NCI-H2196 (cell line): ENCODE data around the gene ZIC4.

Experiments
- DNase-seq: peaks from one replicate; lab custom pipeline; 2025; ENCODE audit not compliant: unreplicated experiment; lab: John Stamatoyannopoulos, UW

ZIC4 gene

DNA sequence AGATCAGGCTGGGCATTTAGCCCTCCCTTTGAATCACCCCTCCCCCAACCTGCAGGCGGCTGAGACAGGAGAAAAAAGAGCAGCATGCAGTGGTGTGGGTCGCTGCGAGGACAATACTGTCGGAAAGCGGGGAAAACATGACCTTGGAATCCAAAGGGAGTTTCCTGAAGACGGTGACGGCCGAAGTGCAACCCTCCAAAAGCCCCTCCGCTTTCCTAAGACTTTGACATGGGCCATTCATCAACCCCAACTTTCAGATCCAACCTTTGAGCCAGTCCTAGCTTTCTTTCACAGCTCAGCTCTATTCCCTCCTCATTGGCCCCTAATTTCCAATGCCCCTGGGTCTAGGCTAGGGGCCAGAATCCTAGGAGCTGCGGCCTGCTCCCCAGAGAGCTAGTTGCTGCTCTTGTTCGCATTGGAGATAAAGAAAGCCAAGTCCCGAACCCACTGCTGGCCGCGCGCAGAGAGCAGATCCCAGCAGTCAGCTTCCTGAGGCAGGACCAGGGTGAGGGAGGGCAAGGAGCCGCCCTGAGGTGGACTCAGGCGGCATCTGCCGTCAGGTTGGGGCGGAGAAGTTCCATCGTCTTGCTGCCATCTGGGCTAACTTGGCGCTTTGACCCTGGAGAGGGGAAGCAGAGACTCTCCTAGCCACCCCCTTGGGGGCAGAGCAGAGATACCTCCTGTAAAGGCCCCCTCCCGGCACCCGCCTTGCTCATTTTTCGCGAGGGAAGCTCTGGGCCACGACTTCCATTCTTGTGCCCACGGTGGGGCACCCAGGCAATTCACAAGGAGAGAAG lies 914 bp downstream of the ZIC4 start:
- DNase-seq: no peak

DNA sequence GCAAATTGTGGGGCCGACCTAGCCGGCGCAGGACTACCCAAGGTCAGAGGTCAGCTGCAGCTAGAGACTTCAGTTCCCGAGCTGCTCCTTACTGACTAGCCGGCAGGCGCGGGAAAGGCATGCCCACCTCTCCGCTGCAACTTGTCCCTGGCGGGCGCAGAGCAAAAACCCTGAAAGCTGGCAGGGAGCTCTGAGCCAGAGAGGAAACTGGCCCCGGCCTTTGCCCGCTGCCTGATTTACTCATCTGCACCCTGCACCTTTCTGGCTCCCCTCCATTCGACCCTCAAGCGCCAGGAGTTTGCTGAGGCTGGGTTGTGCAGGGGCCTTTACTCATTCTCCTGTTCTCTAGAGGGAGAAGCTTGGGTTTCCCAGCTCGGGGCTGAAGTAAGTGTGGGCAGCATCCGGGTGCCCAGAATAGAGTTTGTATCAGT lies 1.5 kb downstream of the ZIC4 start:
- no peak for DNase-seq

DNA sequence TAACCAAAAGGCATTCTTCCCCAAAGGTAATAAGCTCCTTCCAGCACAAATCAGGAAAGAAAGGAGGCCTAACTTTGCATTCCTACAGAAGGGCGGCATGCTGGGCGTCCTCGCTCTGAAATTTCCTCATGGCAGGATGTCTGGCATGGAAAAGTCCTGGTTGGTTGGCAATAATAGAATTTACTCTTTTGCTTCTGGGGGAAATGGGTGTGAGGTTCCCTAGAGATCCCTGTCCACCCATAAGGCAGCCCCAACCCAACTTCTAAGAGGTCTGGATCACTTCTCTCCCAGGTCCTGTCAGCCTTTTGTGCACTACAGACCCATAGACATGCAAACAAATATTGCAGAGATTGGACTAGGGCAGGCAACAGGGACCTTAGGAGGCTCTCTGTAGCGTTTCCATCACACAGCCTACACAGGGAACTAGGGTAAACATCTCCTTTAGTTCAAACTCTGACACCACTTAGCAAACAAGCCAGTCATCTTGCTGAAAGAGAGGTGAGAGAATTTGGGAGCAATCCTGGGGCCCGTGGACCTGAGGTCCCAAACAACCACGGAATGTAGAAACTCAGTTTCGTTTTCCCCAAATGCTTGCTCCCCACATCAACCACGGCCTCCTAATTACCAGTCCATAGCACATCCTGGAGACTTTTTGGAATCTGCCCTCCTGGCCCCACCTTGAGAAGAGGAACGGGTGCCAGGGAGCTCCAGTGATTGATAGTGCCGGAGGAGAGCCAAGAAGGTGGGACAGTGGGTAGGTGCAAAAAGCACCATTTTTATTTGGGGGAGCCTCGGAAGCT lies 2.1 kb downstream of the ZIC4 start:
- DNase-seq: no peak

DNA sequence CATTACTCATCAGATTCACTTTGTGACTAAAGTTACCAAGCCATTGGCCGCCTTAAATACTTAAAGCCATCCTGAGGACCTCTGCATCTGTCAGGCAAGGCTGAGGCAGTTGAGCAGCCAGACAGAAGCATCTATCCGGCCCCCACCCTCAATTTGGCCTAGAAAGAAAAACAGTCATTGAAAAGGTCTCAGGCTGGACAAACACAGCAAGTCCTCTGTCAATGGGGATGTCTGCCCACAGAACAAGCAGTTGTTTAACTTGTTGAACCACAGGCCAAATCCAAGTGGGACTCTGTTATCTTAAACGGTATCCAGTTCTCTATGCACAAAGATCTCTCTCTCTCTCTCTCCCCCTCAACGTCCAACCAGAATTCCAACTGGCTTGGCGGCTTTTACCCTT lies 2.8 kb downstream of the ZIC4 start:
- no peak for DNase-seq

DNA sequence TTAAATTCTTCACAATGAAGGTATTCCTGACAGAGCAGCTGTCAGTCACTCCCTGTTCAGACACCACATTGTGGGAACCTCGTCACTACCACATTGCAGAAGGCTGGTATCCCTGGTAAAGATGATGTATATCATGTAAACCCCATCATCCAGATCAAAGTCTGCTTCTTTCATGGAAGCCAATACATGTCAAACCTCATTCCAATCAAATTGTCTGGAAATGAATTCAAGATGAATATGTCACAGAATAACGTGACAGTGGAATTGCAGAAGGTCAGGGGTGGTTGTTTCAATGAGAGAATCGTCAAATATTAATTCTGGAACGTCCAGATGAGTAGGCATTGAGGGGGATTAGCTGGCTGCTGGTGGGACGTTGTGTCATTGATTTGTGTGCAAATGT lies 4.2 kb downstream of the ZIC4 start:
- DNase-seq: no peak

DNA sequence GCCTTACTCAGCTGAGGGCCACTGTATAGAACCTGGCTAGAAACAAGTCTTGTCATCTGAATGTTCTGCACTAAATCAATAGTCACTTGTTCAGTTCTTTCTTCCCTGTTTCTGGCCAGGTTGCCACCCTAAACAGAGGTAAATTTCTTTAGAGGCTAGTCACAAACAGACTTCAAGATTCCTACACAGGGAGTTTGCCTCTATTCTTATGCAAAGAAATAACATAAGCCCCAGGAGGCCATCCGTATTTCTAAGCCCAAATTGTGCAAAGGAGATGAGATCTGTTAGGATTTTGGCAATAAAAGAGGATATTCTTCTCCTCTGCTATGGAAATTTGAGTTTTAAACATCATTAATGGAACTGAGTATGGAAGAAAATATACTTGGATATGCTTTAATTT lies 4.9 kb downstream of the ZIC4 start:
- DNase-seq: no peak

DNA sequence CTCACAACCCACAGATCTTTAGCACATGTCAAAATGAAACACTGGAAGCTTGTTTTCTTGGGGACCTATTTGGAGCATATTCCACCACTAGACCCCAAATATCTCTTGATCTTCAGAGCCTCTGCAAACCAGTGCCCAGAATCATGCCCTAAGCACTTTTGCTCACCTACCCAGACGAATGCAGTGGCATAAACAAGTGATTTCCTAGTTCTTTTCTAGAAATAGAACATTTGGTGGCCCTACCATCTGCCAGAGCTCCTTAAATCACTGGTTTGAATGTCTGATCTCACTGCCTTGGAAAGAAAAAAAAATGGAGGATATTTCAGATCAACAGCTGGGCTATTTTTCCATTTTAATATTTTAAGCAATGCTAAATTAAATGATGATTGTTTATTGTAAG lies 5.3 kb downstream of the ZIC4 start:
- DNase-seq: no peak

DNA sequence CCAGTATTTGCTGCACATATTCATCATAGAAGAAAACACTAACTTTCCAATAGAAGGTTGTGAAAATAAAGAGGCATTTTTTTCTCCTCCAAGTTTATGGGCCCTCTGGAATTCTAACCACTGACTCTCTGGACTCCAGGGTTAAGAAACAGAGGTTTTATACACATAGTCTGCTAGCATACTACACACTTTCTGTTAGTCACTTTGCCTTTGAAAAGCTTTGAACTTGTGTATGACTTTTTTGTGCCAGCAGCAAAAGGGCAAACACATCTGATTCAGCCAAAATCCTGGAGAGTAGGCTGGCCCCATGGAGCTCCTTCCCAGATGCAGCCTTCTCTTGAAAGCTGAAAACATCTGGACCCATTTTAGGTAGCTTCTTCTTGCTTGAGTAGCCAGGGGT lies 6.2 kb downstream of the ZIC4 start:
- no peak for DNase-seq

DNA sequence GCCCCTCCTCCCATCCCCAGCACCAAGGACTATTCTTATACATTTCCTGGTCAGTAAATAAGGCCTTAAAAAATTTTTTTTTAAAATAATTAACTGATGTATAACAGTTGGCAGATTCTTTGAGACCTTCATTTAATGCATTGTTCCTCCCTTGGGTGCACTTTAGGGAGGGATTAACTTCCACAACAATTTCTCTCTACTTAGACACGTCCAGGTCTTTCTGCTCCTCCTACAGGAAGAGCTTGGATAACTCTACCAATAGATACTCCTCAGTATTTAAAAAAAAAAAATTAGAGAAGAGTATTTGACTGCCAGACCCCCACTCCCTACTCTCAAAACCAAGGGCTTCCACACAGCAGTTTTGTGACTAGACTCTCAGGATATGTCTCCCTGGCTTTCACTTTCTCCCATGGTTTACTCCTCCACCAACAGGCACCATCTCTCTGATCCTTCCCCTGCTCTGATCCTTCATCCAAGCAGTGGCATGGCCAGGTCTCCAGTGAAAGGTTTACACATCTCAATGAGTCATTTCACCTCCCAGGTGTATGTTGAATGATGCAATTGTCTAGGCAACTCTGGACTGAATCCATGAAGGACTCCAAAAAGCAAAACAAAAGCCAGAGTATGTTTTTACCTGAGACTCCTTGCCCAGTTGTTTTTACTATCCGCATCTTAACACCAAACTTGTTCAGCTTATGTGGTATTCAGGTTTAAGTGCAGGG lies 7.4 kb downstream of the ZIC4 start:
- DNase-seq: no peak

DNA sequence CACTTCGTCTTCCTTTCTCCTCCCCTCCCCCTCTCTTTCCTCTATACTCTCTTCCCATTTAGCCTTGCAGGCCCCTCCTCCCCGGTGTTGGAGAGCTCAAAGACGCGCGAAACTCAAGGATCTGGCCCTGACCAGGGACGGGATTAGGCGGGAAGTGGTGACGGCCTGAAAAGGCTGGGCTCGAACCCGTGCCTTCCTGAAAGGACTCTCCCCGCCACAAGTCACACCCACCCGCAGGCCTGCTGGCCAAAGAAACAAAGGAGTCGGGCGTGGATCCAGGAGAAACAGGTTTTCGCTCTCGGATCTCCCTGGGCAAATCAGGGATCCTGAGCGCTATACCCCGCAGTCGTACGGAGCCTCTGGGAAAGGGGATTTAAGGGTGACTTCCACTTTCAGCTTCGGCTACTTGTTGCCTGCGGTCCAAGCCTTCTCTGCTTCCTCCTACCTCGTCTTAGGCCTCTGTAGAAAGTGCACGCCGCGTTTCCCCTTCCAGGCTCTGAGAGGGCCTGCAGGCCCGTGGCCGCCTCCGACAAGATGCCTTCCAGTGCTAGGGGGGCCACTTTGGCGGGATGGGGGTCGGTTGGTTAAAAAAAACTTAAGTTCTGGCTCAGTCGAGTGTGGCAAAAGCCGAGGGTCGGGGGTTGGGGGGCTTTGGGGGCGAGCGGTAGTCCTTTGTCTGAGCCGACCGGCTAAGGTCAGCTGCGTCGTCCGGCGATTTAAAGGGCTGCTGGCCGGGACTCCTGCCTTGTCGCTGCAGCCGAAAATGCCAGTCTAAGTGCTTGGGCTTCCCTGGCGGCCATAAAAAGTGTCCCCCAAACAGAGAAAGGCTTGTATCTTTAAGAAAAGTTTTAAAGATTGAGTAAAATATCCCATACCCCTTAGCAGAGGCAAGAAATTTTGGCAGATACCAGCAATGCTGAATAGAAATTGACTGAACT lies 8.2 kb downstream of the ZIC4 start:
- no peak for DNase-seq

DNA sequence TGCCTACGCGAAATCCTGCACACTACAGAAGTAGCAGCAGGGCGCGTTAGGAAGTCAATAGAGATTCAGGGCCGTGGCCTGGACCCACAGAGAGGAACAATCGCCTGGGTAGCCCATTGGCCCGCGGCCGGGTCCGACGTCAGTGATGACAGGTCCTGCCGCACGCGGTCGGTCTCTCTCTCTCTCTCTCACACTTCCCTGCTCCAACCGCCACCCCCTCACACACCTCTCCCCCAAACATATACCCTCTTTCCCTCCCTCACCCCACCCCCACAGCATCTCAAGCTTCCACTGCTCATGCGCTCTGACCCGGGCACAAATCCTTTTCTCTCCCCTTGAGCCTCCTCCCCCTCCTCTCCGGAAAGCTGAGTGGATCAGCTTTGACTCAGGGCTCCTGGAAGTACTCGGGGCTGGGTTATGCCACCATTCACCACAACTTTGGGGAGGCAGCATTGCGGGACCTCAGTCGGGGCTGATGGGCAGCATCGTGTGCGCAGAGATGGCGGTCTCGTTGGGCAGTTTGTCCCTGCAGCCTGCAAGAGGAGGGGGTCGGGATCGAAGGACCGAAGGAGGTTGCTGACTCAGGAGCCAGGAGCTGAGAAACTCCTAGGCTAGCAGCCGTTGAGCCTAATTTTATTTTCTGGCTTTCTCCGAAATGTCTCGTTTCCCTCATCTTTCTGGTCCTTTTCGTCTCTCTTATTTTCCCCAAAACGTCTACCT lies 9.0 kb downstream of the ZIC4 start:
- no peak for DNase-seq

- DNase-seq: no peak
Observed at GRCh38 chr3:147396712-147397046, 9.7 kb downstream of the ZIC4 start.

GRCh38 chr3:147395899-147396711 lies 10.2 kb downstream of the ZIC4 start:
- no peak for DNase-seq

- DNase-seq: no peak
Observed at GRCh38 chr3:147394884-147395225, 11.5 kb downstream of the ZIC4 start.

- DNase-seq: no peak
Observed at GRCh38 chr3:147393943-147394883, 12.1 kb downstream of the ZIC4 start.

GRCh38 chr3:147393261-147393942 lies 12.9 kb downstream of the ZIC4 start:
- no peak for DNase-seq

GRCh38 chr3:147392625-147392946 lies 13.8 kb downstream of the ZIC4 start:
- DNase-seq: no peak
